HG02642 (cell line): ENCODE results near the gene BAHCC1.

Experiments used
- ATAC-seq: cut with Tn5 transposase; IDR thresholded peaks from one replicate; pipeline ENCODE4 v1.9.1; 2021; ENCODE audit warnings: mild to moderate bottlenecking; ENCODE audit not compliant: unreplicated experiment, poor library complexity

BAHCC1 gene

DNA sequence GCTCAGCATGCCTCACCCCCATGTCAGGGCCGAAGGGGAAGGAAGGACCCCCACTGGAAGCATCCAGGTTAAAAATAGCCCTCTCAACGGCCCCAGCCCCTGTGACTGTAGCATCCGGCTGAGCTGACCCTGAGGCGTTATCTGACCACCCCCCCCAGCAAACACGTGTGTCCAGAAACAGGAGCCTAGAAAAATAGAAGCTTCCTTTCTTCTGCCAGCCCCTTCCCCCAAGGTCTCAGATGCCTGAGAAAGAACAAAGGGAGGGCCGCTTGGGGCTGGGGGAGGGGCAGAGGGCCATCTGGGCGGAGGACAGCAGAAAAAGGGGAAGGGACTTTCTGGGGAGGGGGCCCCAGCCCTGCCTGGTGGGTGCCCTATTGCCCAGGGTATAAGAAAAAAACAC lies 61.5 kb downstream of the BAHCC1 start:
- ATAC-seq: no peak

DNA sequence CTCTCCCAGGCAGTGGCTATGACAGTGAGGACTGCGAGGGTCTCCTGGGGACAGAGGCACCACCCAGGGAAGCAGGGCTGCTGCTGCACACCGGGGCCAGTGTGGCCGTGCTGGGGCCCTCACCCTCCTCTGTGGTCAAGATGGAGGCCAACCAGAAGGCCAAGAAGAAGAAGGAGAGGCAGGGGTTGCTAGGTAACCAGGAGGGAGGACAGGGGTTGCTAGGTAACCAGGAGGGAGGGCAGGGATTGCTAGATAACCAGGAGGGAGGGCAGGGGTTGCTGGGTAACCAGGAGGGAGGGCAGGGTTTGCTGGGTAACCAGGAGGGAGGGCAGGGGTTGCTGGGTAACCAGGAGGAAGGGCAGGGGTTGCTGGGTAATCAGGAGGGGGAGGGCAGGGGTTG lies 62.1 kb downstream of the BAHCC1 start:
- ATAC-seq: no peak

DNA sequence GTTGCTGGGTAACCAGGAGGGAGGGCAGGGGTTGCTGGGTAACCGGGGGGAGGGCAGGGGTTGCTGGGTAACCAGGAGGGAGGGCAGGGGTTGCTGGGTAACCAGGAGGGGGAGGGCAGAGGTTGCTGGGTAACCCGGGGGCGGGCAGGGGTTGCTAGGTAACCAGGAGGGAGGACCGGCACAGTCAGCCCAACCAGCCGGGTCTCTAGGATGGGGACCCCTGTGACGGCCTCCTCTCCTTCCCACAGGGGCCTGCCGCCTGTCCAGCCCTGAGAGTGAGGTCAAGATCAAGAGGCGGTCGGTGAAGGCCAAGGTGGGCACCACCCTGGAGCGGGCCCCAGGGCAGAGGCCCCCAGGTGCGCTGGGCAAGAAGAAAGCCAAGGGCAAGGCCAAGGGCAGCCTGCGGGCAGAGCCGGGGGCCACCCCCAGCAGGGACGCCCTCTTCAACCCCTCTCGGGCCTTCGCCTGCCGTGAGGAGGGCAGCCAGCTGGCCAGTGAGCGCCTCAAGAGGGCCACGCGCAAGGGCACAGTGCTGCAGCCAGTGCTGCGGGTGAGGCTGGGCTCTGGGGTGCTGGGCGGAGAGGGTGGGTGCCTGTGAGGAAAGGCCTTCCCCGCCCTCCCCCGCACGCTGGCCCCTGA lies 62.8 kb downstream of the BAHCC1 start:
- no peak for ATAC-seq

DNA sequence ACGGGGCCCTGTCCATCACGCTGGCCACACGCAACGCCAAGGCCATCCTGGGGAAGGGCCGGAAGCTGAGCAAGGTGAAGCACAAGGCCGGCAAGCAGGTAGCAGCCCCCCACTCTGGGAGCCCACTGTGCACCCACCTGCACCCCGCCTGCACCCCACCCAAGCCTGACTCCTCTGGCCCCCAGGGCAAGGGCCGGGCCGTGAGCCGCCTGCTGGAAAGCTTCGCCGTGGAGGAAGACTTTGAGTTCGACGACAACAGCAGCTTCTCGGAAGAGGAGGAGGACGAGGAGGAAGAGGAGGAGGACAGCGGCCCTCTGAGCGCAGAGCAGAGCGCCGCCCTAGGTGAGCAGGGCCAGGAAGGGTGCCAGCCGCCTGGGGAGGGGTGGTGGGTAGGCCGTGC lies 63.4 kb downstream of the BAHCC1 start:
- ATAC-seq: no peak

DNA sequence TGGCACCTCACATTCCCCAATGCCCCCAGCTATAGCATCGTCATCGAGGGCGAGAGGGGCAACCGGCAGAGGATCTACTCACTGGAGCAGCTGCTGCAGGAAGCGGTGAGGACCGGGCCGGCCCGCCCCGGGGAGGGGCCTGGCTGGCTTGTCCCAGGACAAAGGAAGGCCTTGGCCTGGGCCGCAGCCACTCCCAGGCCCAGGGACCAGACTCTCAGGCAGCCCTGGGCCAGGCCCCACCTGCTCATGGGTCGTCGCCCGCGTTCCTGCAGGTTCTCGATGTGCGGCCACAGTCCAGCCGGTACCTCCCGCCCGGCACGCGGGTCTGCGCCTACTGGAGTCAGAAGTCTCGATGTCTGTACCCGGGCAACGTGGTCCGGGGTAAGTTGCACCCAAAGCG lies 64.0 kb downstream of the BAHCC1 start:
- ATAC-seq: no peak

DNA sequence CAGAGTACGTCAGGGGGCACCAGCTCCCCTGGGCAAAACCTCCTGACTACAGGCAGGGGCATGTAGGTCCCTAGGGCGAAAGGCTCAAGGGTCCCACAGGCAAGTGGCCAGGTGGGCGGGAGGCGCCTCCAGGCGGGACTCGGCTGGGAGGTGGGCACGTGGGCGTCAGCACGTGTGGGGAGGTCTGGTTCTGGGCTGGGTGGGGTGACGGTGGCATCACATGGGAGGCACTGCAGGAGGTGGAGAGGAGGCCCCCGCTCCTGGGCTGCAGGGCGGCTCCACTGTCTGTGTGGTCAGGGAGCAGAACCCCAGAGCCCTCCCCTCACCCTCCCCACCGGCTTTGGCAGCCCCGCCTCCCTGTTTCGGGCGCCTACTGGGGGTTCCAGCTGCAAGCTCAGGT lies 64.6 kb downstream of the BAHCC1 start:
- no peak for ATAC-seq

DNA sequence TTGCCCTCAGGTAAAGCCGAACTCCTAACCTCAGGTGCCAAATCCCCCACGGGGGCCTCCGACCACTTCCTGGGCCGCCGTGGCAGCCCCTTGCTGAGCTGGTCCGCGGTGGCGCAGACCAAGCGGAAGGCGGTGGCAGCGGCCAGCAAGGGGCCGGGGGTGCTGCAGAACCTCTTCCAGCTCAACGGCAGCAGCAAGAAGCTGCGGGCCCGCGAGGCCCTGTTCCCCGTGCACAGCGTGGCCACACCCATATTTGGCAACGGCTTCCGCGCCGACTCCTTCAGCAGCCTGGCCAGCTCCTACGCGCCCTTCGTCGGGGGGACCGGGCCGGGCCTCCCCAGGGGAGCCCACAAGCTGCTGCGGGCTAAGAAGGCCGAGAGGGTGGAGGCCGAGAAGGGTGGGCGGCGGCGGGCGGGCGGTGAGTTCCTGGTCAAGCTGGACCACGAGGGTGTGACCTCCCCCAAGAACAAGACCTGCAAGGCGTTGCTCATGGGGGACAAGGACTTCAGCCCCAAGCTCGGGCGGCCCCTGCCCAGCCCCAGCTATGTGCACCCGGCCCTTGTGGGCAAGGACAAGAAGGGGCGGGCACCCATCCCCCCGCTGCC lies 65.7 kb downstream of the BAHCC1 start:
- no peak for ATAC-seq

DNA sequence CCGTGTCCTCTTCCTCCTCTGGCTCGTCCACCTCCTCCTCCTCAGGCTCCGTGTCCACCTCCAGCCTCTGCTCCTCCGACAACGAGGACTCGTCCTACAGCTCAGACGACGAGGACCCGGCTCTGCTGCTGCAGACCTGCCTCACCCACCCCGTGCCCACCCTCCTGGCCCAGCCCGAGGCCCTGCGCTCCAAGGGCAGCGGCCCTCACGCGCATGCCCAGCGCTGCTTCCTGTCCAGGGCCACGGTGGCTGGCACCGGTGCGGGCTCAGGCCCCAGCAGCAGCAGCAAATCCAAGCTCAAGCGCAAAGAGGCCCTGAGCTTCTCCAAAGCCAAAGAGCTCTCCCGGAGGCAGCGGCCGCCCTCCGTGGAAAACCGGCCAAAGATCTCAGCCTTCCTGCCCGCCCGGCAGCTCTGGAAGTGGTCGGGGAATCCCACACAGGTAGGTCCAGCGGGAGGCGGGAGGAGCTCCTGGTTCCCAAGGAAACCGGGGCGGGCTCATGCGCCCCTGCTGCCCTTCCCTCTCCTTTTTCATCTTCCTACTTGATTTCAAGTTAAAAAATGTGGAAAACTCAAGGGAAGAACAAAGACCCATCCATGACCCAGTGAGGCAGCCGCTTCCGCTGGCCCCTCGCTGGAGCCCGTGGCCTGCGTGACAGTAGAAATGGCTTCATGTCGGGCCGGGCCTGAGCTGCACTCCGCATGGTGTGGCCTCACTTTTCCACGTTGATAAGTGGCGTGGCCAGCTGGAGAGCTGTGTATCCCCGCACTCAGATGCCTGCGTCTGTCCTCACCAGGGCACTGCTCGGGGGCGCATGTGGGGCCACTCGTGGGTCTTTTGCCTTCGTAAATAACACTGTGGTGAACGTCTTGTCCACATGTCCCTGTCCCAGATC lies 66.6 kb downstream of the BAHCC1 start:
- ATAC-seq: no peak

DNA sequence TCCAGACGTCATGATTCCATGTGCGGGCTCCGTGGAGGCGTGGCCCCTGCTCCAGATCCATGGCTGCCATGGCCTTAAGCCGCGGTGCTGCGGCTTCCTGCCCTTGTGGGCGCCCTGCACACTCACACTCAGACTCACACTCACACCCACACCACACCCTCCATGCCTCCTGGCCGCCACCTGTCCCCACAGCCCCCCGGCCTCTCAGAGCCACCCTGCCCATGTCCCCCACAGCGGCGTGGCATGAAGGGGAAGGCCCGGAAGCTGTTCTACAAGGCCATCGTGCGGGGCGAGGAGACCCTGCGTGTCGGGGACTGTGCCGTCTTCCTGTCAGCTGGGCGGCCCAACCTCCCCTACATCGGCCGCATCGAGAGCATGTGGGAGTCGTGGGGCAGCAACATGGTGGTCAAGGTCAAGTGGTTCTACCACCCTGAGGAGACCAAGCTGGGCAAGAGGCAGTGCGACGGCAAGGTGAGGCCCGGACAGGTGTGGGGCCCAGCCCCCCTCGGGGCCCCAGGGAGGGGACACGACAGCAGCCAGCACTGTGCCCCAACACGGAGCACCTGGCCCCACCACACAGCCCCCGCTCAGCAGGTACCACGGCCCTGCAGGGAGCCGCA lies 67.4 kb downstream of the BAHCC1 start:
- no peak for ATAC-seq

DNA sequence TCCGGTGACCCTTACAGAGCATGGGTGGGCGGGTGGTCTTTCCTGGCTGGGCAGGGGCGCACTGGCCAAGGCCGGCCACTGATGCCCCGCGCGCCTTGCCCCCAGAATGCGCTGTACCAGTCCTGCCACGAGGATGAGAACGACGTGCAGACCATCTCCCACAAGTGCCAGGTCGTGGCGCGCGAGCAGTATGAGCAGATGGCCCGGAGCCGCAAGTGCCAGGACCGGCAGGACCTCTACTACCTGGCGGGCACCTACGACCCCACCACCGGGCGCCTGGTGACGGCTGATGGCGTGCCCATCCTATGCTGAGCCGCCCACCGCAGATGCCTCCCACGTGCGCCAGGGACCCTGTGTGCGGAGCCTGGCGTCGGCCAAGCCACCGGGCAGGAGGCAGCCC lies 68.2 kb downstream of the BAHCC1 start:
- ATAC-seq: no peak

DNA sequence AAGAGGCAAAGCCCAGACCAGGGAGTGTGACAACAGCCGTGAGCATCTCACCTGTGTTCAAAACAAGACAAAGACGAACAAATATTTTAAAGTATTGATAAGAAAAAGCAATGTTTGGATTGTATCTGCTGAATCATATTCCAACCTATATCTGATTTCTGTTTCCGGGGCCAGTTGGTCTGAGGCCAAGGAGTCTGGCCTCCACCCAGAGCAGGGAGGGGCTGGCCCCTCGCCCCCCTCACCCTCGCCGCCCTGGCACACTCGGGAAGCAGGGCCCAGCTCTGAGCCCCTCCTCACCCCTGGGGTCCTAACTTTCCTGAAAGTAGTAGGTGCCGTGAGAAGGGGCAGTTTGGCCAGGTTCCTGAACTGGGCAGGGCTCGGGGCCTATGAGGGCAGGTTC lies 69.3 kb downstream of the BAHCC1 start:
- no peak for ATAC-seq

DNA sequence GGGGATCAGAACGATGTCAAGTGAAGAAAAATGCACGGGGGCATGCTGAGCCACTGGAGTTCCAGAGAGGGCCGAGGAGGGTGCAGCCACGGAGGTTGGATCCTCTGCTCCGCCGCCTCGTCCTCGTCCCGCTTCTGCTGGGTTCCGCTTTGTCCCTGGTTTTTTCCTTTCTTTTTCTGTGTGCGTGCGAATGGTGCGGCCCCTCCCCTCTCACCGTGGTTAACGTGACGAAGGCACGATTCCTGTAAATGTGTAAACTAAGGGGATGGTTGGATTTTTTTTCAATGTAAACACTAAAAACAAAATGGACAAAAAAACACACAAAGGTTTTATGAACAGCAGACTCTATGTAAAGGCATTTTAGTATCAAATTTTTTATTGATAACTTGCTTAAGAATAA lies 70.7 kb downstream of the BAHCC1 start:
- no peak for ATAC-seq

DNA sequence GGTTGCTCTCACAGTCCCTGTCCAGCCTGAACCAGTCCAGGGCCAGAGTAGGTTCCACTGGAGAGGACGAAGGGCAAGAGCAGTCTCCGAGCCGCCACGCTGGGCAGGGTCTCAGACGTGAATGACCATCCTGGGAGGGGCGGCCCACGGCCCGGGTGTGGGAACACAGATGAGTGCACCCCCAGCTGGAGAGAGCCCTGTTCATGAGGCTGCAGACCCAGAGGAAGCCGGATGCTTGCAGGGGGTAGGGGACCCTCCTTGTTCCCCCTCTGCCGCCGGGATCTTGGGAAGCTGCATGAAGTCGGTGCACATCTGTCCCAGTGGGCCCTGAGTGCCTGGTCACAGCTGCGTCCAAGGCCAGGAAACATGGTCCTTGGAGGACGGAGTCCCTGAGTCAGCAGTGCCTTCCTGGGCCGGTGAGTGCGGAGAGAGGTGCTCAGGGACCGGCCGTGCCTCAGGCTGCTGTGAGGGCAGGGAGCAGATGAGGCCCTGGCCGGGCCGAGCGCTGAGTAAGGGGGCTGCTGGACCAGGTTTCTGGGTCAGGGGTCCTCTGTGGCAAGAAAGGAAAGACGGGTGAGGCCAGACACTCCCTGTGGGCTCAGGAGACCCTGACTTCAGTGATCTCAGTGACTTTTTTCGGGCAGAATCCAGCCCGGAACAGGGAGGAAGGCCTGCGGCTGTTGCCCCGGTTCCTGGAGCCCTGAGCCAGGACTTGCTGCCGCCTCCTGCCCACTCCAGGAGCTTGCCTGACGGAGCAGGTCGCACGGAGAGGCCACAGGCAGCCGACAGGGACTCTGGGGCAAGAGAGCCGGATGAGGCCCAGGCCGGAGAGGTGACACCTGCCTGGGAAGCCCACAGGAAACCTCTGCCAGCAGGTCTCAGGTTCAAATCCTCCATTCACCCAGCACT lies 71.6 kb downstream of the BAHCC1 start:
- no peak for ATAC-seq

DNA sequence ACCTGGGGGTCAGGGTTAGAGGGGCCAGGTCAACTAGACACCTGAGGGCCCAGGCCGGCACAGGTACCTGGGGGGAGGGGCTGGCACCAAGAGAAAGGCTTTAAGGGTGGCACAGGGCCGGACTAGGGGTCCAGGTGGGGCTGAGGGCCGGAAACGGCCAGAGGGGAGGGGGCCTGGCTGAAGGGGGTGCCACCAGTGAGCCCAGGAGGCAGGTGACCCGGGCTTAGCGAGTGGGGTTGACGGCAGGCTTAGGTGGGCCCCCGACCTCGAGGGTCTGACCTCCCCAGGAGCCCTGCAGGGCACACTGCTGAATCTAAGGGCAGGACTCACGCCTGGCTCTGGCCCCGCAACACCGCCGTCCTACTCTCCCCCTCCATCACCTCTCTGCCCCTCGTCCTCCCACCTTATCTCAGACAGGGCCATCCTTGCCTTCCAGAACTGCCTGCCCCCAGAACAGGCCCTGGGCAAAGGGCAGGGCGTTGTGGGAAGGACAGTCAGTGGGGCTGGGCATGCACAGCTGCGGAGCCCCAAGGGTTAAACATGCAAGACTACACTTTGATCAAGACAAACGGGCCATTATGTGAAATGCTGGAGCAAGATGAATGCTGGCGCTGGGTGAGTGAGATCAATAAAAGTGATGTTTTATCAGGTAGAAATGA lies 73.0 kb downstream of the BAHCC1 start:
- ATAC-seq: no peak

DNA sequence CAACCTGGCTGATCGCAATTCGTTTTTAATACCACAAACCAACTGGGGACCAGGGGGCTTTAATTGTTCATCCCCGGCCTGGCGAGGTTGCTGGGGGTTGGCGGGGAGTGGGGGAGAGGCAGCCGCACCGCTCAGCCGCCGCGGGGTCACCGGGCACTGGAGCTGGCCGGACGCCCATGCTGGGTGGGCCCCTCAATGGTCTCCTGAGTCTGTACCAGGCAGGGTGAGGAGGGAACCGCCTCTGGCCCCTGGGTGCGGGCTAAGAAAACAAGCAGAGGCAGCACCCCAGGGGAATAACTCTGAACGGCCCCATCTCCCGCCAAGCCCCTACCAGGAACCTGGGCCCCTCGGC lies 73.5 kb downstream of the BAHCC1 start:
- ATAC-seq: no peak

DNA sequence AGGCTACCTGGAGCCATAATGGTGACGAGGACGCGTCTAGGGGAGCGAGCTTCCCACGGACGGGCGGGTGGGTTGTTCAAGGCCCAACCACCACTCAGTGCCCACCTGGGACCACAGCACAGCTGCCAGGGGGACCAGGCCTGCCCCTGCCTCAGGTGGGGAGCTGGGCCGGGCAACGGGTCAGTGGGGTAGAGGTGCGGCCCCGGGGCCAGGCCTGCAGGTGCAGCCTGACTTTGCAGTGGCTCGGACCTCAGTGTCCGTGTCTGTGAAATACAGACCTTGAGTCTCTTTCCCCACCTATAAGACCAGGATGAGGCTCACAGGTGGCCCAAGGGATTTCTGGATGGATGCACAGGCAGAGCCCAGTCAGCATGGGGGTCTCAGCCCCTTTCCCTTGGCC lies 74.0 kb downstream of the BAHCC1 start:
- ATAC-seq: no peak

DNA sequence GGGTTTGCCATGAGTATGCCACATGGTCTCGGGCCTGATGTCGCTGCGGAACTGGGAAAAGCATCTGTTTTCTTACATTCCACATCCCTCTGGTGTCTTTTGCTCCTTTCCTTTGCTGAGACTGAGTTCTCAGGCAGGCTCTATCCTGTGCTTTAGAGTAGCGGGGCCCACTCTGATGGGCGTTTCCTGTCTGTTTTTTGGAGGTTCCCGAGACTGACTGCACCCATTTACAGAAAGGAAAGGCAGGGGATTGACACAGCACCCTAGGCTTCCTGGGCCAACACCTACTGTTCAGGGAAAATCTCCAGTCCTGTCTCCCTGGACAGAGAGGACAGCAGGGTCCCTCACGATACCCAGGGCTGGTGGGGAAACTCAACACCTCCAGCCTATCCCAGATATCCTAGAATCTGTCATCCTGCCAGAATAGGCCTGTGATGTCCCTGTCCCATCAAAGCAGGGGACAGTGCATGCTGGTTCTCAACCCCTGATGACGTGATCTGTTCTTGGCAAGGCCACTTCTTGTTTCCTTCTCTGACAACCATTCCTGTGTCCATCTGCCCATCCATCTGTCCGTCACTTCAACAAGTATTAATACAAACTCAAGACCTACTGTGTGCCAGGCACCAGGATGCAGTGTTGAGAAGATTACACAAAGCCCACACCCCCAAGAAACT lies 75.2 kb downstream of the BAHCC1 start:
- no peak for ATAC-seq

DNA sequence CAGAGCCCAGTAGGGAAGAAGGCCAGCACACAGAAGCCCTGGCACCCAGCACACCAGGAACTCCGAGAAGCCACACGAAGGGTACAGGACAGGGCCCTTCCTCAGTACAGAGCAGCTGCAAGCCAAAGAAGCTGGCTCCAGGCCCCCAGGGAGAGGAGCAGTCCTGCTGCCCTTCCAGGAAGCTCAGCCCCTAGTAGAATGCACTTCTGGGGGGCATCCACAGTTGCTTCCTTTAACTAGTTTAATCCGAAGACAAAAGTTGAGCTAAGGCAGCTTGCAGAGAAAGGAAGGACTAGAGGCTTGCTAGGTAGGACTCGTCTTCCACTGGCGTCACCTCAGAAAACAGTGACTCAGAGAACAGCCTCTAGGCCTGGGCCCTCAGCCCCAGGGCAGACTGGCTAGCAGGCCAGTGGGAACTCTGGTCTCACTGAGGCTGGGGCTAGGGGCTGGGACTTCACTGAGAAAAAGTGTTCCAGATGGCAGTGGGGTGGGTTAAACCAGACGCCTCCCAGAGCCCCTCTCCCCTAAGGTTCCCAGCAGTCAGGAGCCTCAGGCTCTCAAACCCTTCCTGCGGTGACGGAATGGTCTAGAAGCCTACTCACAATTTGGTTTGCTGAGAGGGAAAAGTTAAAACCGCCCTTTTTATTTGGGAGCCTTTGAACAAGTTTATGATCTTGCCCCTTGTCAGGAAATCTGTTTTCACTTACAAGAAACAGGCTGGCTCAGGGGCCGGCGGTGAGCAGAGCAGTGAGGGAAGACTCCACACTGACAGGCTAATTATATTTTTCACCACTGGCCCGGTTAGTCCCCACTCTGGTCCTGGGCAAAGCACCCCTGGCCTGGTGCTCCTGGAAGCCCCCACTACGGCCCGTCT lies 75.9 kb downstream of the BAHCC1 start:
- no peak for ATAC-seq
